ENCODE data around the gene SLC16A12.

- TF ChIP-seq CTCF (tag by site-specific recombination; IDR thresholded peaks at IDR 0.05) (no peak), ZBTB21 (tag by site-specific recombination; IDR thresholded peaks at IDR 0.05) (no peak), ZNF311 (tag by site-specific recombination; IDR thresholded peaks at IDR 0.05; ENCODE audit: borderline replicate concordance) (no peak), YY1 (tag by site-specific recombination; IDR thresholded peaks at IDR 0.05) (no peak), SP2 (tag by site-specific recombination; IDR thresholded peaks at IDR 0.05) (no peak), ZNF391 (tag by site-specific recombination; IDR thresholded peaks at IDR 0.05; ENCODE audit: borderline replicate concordance, low read depth) (no peak), ZBTB7A (tag by site-specific recombination; IDR thresholded peaks at IDR 0.05; ENCODE audit: low read depth) (no peak), ZNF121 (tag by site-specific recombination; IDR thresholded peaks at IDR 0.05) (no peak), REST (tag by site-specific recombination; IDR thresholded peaks at IDR 0.05) (no peak), ZNF629 (tag by site-specific recombination; IDR thresholded peaks at IDR 0.05) (no peak)
Measured at GRCh38 chr10:89440226-89441009, 95.0 kb downstream of the SLC16A12 start.
